ENCODE results near the gene ARID1B. TPM values are rescaled to one million over a fixed set of nuclear protein-coding genes. Genes with fewer than 3 reads are reported as not detected.

ARID1B gene
- total RNA-seq, 4 donors from 2014 or later: 87.1 to 194 (median 115) TPM

- no peak for TF ChIP-seq POLR2A (IDR thresholded peaks at IDR 0.05)
- TF ChIP-seq EP300 (IDR thresholded peaks at IDR 0.05; ENCODE audit: low read depth): no peak
- TF ChIP-seq POLR2AphosphoS5 (IDR thresholded peaks at IDR 0.05): no peak
- TF ChIP-seq CTCF (IDR thresholded peaks at IDR 0.05): no peak
- Histone ChIP-seq H3K9me3 (no peaks in the 10 kb centered on the region), H3K36me3 (no peaks in the 10 kb centered on the region), H3K27me3 (no peaks in the 10 kb centered on the region), H3K4me3 (no peak overlapping the region), H3K27ac (peak overlapping the region in 3 of 4 donors; percentile 18 to 99 (median 32)), H3K4me1 (peaks cover 10 to 58% (median 47%) of the 10 kb centered on the region in 4 donors)
- in situ Hi-C loops (cut with MboI; ENCODE audit: low pct_ligation_motif_present in 1 of 4, low pct_unique_long_range_greater_than_20kb in 1 of 4, low sequenced_read_pairs in 3 of 4) (loop anchor here in 2 of 4 donors (10.0 kb wide), 2 partner anchors 99 to 241 kb away; no protein-coding TSS in a partner anchor), intact Hi-C loops (cut with DNase I; ENCODE audit: low total_unique reads) (no loop called here)
- WGBS, 2 donors (ENCODE audit: low coverage in 1 of 2): 78 to 80% methylated on average over 1 to 6 of the region's 6 CpGs
- no peak for DNase-seq
These were observed 6.8 kb downstream of the ARID1B start for GRCh38 chr6:156783958-156784357.

DNA sequence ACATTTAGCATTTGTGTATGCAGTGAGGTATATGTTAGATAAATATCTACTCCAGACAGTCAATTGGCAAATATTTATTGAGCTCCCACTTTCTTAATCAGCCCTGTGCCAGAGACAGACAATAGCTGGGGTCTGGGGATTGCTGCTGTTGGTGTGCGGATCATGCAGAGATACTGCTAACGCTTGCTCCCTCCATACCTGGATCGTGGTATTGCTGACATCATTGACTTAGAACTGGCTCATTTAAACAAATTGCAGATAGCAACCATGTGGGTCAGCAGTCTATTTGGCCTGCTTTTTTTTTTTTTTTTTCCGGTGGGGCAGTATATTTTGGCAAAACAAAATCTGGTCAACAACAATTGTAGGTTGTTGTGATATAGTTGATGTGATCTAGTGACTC is 9.5 kb downstream of the ARID1B start:
- Histone ChIP-seq H3K4me1 (peaks cover 13 to 66% (median 52%) of the 10 kb centered on the region in 4 donors), H3K4me3 (no peak overlapping the region), H3K9me3 (no peaks in the 10 kb centered on the region), H3K27me3 (no peaks in the 10 kb centered on the region), H3K36me3 (no peaks in the 10 kb centered on the region), H3K27ac (no peak overlapping the region)
- 85 to 94% methylated on average over 4 of the region's 4 CpGs for WGBS, 2 donors (ENCODE audit: low coverage in 1 of 2)
- no peak for DNase-seq
- no peak for TF ChIP-seq EP300 (IDR thresholded peaks at IDR 0.05; ENCODE audit: low read depth)
- TF ChIP-seq CTCF (IDR thresholded peaks at IDR 0.05): no peak
- TF ChIP-seq POLR2A (IDR thresholded peaks at IDR 0.05): no peak
- no peak for TF ChIP-seq POLR2AphosphoS5 (IDR thresholded peaks at IDR 0.05)
- intact Hi-C loops (cut with DNase I; ENCODE audit: low total_unique reads): no loop called here
- in situ Hi-C loops (cut with MboI; ENCODE audit: low pct_ligation_motif_present in 1 of 4, low pct_unique_long_range_greater_than_20kb in 1 of 4, low sequenced_read_pairs in 3 of 4): loop anchor here in 2 of 4 donors (10.0 kb wide), 2 partner anchors 102 to 238 kb away; no protein-coding TSS in a partner anchor

GRCh38 chr6:156787569-156788492 is 10.7 kb downstream of the ARID1B start:
- TF ChIP-seq POLR2AphosphoS5 (IDR thresholded peaks at IDR 0.05) (no peak), CTCF (IDR thresholded peaks at IDR 0.05) (no peak), EP300 (IDR thresholded peaks at IDR 0.05; ENCODE audit: low read depth) (no peak), POLR2A (IDR thresholded peaks at IDR 0.05) (no peak)
- intact Hi-C loops (cut with DNase I; ENCODE audit: low total_unique reads): no loop called here

More at GRCh38 chr6:156787569-156788492, 10.7 kb downstream of the ARID1B start:
- H3K36me3 ChIP-seq: no peaks in the 10 kb centered on the region
- H3K27me3 ChIP-seq: no peaks in the 10 kb centered on the region
- 82 to 83% methylated on average over 3 to 5 of the region's 5 CpGs for WGBS, 2 donors (ENCODE audit: low coverage in 1 of 2)
- no peak overlapping the region for H3K27ac ChIP-seq
- in situ Hi-C loops (cut with MboI; ENCODE audit: low pct_ligation_motif_present in 1 of 4, low pct_unique_long_range_greater_than_20kb in 1 of 4, low sequenced_read_pairs in 3 of 4): loop anchor here in 2 of 4 donors (10.0 kb wide), 2 partner anchors 103 to 237 kb away; no protein-coding TSS in a partner anchor
- no peaks in the 10 kb centered on the region for H3K9me3 ChIP-seq
- no peak for DNase-seq
- H3K4me3 ChIP-seq: no peak overlapping the region
- H3K4me1 ChIP-seq: peaks cover 15 to 64% (median 44%) of the 10 kb centered on the region in 4 donors

Data from transverse colon (tissue), 4 donors.